KMS-11 (cell line): ENCODE data around the gene PPP1R12B.
"Not testable (repeated sequence)": the region's sequence is repeated elsewhere in the genome, so short reads cannot be mapped to it uniquely, and the experiment has no call there.

Experiments used
- H2AFZ ChIP-seq: fragments of 200-600 bp; sonication (generic); 2 replicates; pipeline ENCODE4 v1.6.1; 2016; ENCODE audit warnings: antibody characterized with exemption, mixed run types, low read depth
- H3K27ac ChIP-seq: fragments of 200-600 bp; sonication (generic); 2 replicates; pipeline ENCODE4 v1.6.1; 2016; ENCODE audit warnings: mild to moderate bottlenecking, mixed run types
- H3K27me3 ChIP-seq: fragments of 200-600 bp; sonication (generic); 2 replicates; pipeline ENCODE4 v1.6.1; 2017; ENCODE audit warnings: mild to moderate bottlenecking, low read depth, mixed run types, moderate library complexity; ENCODE audit not compliant: insufficient read depth
- H3K36me3 ChIP-seq: fragments of 200-600 bp; sonication (generic); 2 replicates; pipeline ENCODE4 v1.6.1; 2017; ENCODE audit warnings: mild to moderate bottlenecking, mixed run types; ENCODE audit not compliant: insufficient read depth
- H3K4me1 ChIP-seq: fragments of 200-600 bp; sonication (generic); 2 replicates; pipeline ENCODE4 v1.6.1; 2016; ENCODE audit warnings: mild to moderate bottlenecking, low read depth, mixed run types; ENCODE audit not compliant: poor library complexity, severe bottlenecking
- H3K4me2 ChIP-seq: fragments of 200-600 bp; sonication (generic); 2 replicates; pipeline ENCODE4 v1.7.0; 2016; ENCODE audit warnings: mild to moderate bottlenecking, mixed run types
- H3K4me3 ChIP-seq: fragments of 200-600 bp; sonication (generic); IDR thresholded peaks from 2 replicates; pipeline ENCODE4 v1.6.1; 2017; ENCODE audit warnings: low read depth, low read length, mixed read lengths; ENCODE audit not compliant: insufficient read depth
- H3K79me2 ChIP-seq: fragments of 200-600 bp; sonication (generic); 2 replicates; pipeline ENCODE4 v1.6.1; 2016; ENCODE audit warnings: low read depth, mixed run types; ENCODE audit not compliant: insufficient read depth
- H3K9ac ChIP-seq: fragments of 200-600 bp; sonication (generic); 2 replicates; pipeline ENCODE4 v1.6.1; 2016; ENCODE audit warnings: mild to moderate bottlenecking, mixed run types
- H4K20me1 ChIP-seq: fragments of 200-600 bp; sonication (generic); 2 replicates; pipeline ENCODE4 v1.6.1; 2016; ENCODE audit warnings: mild to moderate bottlenecking, mixed run types; ENCODE audit not compliant: insufficient read depth
- TF ChIP-seq, protein P1 (sequence below): fragments of 200-600 bp; sonication (generic); conservative IDR thresholded peaks from 2 replicates; pipeline ENCODE4 v1.6.1; 2017; ENCODE audit warnings: low read depth, mild to moderate bottlenecking, antibody characterized with exemption, low read length, moderate library complexity, mixed read lengths

The PPP1R12B gene

DNA sequence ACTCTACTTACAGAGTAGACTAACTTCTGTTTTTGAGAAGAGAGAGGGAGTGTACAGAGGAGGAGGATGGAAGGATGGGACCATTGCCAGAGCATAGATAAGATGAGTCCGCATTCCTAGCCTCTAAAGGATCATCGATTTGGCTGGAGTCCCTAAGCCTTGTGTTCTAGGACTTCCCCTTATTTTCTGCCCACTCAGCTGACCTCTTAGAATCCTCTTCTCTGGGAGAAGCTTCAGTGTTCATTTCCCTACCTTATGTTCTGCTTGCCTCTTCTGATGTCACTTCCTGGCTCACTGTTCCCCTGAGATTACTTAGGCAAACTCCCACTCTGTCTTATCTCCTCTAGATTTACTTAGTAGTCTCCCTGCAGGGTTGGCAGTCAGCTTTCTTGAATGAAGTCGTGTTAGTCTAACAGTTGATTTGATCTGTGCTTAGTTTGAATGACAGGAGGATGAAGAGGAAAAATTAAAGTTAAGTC lies 205.1 kb downstream of the PPP1R12B start:
- Histone ChIP-seq H3K79me2 (no peaks in the 10 kb centered on the region), H4K20me1 (no peaks in the 10 kb centered on the region), H3K36me3 (no peaks in the 10 kb centered on the region), H3K4me1 (peaks cover 44% of the 10 kb centered on the region), H3K9ac (no peak overlapping the region), H3K4me3 (no peak overlapping the region), H3K27ac (no peak overlapping the region), H3K4me2 (peak overlapping the region; percentile 21; the same call in 1 of the 2 replicates), H2AFZ (no peak overlapping the region), H3K27me3 (no peaks in the 10 kb centered on the region)
- TF ChIP-seq, protein P1, sequence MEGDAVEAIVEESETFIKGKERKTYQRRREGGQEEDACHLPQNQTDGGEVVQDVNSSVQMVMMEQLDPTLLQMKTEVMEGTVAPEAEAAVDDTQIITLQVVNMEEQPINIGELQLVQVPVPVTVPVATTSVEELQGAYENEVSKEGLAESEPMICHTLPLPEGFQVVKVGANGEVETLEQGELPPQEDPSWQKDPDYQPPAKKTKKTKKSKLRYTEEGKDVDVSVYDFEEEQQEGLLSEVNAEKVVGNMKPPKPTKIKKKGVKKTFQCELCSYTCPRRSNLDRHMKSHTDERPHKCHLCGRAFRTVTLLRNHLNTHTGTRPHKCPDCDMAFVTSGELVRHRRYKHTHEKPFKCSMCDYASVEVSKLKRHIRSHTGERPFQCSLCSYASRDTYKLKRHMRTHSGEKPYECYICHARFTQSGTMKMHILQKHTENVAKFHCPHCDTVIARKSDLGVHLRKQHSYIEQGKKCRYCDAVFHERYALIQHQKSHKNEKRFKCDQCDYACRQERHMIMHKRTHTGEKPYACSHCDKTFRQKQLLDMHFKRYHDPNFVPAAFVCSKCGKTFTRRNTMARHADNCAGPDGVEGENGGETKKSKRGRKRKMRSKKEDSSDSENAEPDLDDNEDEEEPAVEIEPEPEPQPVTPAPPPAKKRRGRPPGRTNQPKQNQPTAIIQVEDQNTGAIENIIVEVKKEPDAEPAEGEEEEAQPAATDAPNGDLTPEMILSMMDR, result no peak

DNA sequence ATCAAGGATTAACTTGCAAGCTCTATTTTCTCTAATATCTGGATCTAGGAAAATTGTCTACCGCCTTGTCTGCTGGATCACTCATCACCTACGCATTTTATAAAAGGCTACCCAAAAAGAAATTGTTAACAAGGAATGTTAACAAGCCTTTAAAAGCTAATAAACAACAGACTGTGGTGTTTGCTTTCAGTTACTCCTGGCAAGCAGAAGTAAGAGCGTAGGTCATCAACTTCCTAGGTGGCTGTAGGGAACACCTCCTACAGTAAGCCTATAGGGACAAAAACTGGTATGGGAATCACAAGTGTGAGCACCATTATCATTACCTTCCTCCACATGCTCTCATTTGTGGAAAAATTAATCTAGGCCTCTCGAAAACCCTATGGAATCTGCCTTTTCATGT lies 206.1 kb downstream of the PPP1R12B start:
- H4K20me1 ChIP-seq, H2AFZ ChIP-seq, H3K27ac ChIP-seq, H3K4me2 ChIP-seq, H3K4me3 ChIP-seq, H3K9ac ChIP-seq, H3K36me3 ChIP-seq, H3K27me3 ChIP-seq, H3K79me2 ChIP-seq: not testable (repeated sequence)
- H3K4me1 ChIP-seq, result peaks cover 44% of the 10 kb centered on the region

DNA sequence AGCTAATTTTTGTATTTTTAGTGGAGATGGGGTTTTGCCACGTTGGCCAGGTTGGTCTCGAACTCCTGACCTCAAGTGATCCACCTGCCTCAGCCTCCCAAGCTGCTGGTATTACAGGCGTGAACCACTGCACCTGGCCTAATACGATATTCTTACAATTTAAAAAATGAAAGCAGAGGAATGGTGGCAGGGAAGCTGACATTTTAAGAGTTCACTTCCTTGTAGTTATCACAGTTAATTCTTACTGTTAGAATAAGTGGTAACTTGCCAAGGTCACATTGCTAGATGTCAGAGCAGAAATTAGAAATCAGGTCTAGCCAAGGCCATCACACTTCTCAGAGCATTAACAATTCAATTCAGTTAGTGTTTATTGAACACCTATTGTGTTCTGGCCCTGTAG lies 207.5 kb downstream of the PPP1R12B start:
- H3K36me3 ChIP-seq, H3K4me2 ChIP-seq, H3K27me3 ChIP-seq, H3K4me3 ChIP-seq, H4K20me1 ChIP-seq, H3K27ac ChIP-seq, H2AFZ ChIP-seq, H3K9ac ChIP-seq, H3K79me2 ChIP-seq: not testable (repeated sequence)
- peaks cover 33% of the 10 kb centered on the region for H3K4me1 ChIP-seq

DNA sequence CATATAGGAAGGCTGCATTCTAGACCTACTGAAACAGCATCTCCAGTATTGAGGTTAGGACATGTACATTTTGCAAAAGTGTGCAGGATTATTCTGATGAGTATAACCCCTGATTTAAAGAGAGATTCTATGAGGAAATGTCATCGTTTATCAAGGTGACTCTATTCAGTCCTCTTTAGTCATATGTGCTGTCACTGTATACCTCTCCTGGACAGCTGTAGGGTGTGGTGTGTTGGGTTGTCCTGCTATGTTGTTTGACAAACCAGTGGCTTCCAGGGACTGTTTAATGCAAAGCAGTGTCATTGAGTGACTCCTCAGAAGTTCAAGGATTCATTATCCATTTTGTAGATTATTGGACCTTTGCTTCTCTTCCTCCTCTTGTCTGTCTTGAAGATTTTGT lies 209.2 kb downstream of the PPP1R12B start:
- H3K79me2 ChIP-seq, H2AFZ ChIP-seq, H3K27ac ChIP-seq, H3K27me3 ChIP-seq, H4K20me1 ChIP-seq, H3K4me2 ChIP-seq, H3K9ac ChIP-seq, H3K36me3 ChIP-seq, H3K4me3 ChIP-seq: not testable (repeated sequence)
- H3K4me1 ChIP-seq, result peaks cover 33% of the 10 kb centered on the region

DNA sequence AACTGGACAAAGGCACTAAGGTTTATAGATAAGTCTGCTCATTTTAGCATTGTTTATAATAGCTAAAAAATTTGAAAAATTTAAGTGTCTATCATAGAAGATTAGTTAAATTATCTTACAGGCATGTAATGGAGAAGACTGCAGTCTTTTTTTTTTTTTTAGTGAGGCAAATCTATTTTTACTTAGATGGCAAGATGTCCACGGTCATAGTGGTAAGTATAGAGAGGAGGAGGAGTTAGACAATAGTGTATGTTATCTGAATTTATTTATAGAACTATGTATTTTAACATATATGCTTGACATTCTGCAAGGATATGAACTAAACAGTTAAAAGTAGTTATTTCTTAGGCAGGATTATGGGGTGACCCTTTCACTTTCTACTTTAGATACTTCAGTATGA lies 212.7 kb downstream of the PPP1R12B start:
- Histone ChIP-seq H3K27ac (no peak overlapping the region), H3K4me3 (no peak overlapping the region), H3K27me3 (no peaks in the 10 kb centered on the region), H2AFZ (no peak overlapping the region), H3K36me3 (no peaks in the 10 kb centered on the region), H3K4me1 (peaks cover 16% of the 10 kb centered on the region), H4K20me1 (no peaks in the 10 kb centered on the region), H3K4me2 (peak overlapping the region; percentile 36), H3K9ac (no peak overlapping the region), H3K79me2 (no peaks in the 10 kb centered on the region)
- TF ChIP-seq, protein P1, result no peak

DNA sequence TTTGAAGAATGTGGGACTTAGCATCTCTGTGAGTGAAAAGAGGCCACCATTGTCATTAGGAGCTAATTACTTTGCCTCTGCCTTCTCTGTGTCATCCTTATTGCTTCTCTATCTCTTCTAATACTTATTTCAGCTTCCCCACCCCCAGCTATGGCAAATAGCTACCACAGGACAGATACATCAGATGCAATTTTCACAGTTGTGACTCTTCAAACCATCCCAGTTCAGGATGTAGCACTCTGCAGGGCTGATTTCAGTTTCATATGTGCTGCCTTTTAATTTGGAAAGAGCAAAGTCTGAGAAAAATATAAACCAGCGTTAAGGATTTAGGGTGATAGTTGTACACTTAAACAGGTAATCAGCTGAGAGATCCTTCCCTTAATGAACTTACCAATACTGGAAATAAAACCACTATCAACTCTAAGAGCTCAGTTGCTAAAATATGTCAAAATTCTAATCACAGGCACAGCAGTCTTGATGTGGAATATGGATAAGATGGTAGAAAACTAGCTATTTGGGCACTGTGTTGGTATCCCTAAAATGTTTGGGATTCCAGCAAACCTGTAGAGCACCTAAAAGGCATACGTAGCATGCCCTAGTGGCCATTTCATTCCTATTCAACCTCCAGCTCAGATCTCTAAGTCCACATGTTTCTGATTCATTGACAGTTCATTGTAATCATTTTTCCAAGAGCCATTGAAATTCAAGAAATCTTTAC lies 213.4 kb downstream of the PPP1R12B start:
- Histone ChIP-seq H3K4me1 (peaks cover 16% of the 10 kb centered on the region), H4K20me1 (no peaks in the 10 kb centered on the region), H3K79me2 (no peaks in the 10 kb centered on the region), H2AFZ (no peak overlapping the region), H3K9ac (no peak overlapping the region), H3K4me3 (no peak overlapping the region), H3K4me2 (peak overlapping the region; percentile 36), H3K27me3 (no peaks in the 10 kb centered on the region), H3K36me3 (no peaks in the 10 kb centered on the region), H3K27ac (0 out of 2 replicates have a peak overlapping the region, but pooled peaks have one; percentile 4)
- TF ChIP-seq, protein P1, result no peak
